ENCODE results near the gene NANOS3.
"Not testable (repeated sequence)": the region's sequence is repeated elsewhere in the genome, so short reads cannot be mapped to it uniquely, and the experiment has no call there.

Gene NANOS3

DNA sequence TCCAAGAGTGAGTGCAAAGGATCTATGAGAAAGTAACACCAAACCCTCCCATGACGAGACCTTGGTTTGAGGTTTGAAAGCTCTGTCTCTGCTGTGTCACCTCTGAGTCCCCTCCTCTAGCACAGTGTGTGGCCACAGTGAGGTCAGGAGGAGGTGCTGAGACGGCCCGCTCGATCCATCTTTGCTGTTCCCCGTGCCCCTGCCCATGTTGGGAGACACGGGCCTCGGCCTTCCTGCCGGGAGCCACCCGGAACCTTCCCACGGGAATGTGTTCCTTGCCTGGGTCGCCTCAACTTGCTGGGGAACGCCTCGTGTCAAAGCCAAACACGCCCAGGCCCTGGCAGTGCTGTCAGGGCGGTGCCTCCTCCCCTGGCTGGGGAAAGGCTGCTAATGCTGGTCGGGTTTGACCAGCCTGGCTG is 10.1 kb downstream of the NANOS3 start:
- DNase-seq, result no peak

DNA sequence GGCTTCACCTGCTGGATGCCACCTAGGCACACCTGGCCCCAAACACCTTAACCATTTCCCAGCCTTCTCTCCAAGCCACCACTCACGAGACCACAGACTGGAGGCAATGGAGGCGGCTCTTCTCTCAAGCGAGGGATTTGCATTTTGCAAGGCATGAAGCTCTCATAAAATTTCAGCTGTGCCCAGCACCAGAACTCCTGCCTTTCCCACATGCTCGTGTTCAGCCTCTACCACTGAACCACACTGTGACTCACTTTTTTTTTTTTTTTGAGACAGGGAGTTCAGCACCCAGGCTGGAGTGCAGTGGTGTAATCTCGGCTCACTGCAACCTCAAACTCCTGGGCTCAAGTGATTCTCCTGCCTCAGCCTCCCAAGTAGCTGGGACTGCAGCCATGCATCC is 10.6 kb downstream of the NANOS3 start:
- DNase-seq, result no peak

DNA sequence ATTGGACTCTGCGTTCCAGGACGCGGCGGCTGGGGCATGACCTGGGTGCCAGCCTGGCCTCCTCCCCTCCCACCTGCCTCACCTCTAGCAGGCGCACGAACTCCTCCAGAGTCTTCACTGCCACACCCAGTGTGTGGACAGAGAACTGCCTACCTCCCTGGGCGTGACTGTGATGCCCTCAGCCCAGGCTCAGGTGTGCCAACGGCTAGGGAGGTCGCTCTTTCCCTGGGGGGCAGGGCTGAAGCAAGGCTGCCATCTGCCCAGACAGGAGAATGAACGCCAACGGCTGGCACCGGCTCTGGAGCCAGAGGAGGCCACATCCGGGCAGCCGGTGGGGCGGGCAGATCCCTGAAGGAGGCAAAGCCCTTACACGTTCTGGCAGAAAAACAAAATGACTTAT is 11.3 kb downstream of the NANOS3 start:
- no peak for DNase-seq

DNA sequence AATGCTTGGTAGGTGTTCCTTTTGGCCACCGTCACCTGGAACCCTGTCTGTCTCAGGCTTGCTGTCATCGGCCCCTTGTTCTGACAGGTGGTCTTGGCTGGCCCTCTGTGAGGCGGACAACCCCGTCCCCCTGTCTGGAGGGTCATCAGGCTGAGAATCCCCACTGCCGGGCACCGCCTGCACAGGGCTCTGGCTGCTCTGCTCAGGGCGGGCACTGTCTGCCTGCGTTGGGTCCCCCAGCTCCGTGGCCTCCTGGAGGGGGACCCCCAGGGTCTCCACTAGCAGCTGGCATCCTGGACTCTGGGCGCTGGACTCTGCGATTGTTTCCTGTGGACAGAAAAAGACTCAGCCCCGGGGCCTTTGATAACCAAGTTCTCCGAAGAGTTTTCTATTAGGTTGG is 13.2 kb downstream of the NANOS3 start:
- no peak for DNase-seq

DNA sequence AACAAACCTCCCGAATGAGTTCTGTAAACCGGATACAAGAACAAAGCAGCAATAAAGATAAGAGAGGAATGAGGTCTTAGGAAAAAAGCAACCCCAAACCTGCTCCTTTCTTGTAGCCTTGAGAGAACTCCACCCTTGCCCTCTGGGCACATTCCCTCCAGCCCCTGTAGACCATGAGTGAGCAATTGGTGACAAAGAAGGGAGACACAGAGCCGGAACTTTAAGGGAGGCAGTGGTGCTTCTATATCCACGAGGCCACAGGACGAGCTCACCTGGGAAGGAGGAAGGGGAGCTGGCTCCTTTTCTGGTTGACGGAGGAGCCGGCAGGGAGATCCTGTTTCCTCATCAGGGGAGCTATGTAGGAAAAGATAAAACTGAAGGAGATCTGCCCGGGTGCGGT is 15.9 kb downstream of the NANOS3 start:
- DNase-seq, result no peak

DNA sequence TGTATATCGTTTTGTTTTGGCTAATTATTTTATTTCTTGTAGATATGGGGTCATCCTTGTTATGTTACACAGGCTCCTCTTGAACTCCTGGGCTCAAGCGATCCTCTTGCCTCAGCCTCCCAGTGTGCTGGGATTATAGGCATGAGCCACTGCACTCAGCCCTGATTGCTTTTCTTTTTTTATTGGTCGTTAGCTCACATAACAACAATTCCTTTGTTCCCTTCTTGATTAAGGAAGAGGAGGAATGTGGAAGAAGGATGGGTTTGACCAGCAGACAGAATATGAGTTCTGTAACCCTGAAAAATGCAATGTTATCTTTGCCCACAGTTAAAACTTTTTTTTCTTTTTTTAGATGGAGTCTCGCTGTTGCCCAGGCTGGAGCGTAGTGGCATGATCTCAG is 17.6 kb downstream of the NANOS3 start:
- DNase-seq, result no peak

DNA sequence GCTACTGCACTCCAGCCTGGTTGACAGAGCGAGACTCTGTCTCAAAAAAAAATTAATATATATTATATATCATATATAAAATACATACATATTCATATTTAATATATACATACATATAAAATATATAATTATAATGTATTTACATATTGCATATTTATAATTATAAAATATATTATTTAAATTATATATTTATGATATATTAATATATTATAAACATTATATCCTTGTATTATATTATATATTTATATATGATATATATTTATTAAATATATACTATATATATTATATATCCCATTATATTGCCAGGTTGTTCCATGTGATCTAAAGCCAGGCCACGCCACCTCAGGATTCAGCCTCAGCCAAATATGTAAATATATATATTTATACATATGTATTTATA is 19.3 kb downstream of the NANOS3 start:
- DNase-seq, result no peak

DNA sequence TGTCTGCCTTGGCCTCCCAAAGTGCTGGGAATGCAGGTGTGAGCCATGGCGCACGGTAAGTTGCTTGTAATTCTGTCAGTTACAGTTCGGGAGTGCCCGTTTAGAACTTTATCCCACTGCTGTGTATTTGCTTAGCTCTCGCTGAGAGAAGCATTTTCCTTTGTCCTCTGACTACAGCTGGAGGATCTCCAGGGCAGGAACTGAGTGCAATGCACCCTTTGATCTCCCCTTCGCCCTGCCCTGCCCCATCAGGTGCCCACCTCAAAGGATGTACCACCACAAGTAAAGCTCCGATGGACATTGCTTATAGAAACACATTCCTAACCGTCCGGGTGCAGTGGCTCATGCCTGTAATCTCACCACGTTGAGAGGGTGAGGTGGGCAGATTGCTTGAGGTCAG is 22.5 kb downstream of the NANOS3 start:
- no peak for DNase-seq

DNA sequence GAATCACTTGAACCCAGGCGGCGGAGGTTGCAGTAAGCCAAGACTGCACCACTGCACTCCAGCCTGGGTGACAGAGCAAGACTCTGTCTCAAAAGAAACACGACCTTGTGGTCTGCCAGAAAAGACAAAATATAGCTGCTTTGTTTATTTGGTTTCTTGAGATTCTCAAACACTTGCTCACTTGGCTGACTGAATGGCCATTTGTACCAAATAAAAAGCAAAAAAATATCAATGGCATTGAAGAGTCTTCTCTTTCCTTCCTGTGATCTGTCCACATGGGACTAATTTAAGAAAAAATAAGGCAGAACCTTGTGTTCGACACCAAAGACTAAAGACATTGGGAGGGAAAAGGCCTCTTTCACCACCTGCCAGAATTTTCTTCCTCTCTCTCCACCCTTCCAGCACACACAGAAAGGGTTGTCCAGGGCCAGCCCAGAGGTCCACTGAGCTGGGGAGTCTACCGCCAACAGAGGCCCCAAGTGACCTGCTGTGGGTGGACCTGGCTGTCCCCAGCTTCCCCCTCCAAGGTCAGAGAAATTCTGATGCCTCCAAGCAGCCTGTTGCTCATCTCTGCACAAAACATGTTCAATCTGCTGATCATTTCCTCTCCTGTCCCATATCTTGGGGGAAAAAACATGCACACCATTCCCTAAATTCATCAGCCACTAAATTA is 23.1 kb downstream of the NANOS3 start:
- DNase-seq, result no peak

DNA sequence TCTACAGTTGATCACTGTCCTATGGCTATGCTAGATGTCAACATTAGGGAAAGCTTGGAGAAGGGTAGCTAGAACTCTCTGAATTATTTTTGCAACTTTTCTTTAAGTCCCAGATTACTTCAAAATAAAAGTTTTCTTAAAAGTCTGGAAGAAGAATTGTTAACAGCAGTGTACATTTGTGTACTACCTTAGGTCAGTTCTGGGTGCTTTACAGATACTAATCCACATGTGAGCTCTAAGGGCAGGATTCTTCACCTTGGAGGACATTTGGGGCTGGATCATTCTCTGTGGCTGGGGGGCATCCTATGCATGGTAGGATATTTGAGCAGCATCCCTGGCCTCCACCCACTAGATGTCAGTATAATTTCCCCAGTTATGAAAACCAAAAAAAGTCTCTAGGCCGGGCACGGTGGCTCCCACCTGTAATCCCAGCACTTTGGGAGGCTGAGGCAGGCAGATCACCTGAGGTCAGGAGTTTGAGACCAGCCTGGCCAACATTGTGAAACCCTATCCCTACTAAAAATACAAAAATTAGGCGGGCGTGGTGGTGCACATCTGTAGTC is 26.1 kb downstream of the NANOS3 start:
- DNase-seq, result no peak

DNA sequence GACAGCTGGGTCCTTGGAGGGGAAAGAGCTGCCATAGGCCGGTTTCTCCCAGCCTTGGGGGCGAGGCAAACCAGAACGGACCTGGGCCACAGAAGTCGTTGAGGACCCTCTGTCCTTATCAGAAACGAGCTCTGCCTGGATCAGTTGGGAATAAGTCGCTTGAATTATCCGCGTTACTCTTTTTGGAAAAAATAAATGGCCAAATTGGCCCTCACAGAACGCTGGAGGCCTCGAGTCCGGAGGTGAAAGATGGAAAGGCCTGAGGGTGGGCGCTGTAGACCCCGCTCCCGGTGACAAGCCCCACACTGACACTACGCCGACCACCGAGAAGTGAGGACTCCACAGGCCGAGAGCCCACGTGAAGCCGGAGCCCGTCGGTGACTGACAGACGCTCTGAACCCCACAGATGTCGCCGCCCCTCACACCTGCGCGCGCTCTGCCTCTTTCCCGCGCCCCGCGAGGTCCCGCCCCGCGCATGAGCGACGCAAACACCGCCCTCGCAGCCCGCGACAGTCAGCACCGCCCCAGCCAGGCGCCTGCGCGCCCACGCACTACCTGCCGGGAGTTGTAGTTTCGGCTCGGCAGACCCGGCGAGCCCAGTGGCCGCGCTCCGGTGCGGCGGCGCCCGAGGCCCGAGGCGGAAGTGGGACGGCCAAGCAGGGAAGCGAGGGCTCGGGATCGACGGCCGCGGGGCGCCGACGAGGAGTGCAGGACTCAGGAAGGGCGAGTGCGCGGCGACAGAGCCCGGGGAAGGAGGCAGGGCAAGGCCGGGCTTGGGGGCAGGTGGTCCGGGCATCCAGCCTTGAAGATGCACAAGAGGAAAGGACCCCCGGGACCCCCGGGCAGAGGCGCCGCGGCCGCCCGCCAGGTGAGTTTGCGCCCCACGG is 28.9 kb downstream of the NANOS3 start, which contains the start of the genes BRME1 and CC2D1A:
BRME1 (minus strand) TSS at position 484 of the 887 bp plus-strand sequence. CDS start 1,225 bp downstream, outside the sequence.
CC2D1A (plus strand) TSS at position 568 of the 887 bp plus-strand sequence; CDS start at position 809, 241 bp downstream.
- DNase-seq, result peak; percentile 88 to 93 (median 90)

DNA sequence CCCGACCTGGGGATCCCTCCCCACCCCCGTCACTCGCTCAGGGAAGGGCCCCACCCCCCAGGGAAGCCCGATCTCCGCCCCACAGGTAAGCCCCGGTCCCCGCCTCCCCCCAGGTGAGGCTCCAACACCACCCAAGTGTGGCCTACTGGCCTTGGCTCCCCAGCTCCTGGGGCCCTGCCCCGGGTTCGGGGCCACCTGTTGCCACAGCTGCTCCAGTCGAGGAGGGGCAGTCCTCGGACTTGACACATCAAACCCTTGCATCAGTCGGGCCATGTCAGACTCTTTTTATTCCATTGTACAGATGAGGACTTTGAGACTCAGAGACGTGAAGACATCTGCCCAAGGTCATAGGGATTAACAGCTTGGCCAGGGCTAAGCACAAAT is 29.6 kb downstream of the NANOS3 start:
- DNase-seq, result no peak

DNA sequence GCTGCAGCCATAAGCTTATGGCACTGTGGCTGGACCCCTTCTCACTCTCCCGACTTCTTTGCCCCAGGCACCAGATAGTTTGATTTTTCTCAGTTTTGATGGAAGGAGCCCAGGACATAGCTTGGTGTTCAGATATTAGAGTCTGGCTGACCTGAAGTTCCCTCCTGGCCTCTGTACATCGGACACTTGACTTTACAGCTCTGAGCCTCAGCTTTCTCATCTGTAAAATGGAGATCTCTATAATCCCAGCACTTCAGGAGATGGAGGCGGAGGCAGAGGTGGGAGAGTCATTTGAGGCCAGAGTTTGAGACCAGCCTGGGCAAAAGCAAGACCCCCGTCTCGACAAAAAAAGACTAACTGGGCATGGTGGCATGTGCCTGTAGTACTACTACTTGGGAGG is 30.0 kb downstream of the NANOS3 start:
- no peak for DNase-seq

DNA sequence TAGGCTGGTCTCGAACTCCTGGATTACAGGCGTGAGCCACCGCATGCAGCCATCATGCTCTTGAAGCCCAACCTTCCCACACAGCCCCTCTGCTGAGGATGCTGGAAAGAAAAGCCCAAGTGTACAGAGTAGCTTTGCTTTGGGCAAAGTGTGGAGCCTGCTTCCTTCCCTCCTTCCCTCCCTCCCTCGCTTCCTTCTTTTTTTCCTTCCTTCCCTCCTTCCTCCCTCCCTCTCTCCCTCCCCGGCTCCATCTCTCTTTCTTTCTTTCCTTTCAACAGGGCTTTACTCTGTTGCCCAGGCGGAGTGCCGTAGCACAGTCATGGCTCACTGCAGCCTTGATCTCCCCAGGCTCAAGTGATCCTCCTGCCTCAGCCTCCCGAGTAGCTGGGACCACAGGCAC is 31.7 kb downstream of the NANOS3 start:
- no peak for DNase-seq

DNA sequence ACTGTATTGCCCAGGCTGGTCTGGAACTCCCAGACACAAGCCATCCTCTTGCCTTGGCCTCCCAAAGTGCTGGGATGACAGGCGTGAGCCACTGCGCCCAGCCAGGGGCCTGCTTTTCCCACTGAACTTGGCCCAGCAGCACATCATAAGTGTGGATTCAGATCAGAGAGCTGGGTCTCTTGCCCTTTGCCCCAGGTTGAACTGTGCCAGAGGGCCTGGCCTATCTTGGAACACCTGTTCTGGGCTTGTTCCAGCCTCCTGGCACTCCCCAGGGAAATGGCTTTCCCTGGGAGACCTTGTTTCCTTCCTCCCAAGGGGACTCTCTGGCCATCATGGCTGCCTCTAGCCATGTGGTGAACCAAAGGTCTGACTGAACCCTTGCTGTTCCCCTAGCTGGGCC is 32.5 kb downstream of the NANOS3 start:
- DNase-seq, result no peak

DNA sequence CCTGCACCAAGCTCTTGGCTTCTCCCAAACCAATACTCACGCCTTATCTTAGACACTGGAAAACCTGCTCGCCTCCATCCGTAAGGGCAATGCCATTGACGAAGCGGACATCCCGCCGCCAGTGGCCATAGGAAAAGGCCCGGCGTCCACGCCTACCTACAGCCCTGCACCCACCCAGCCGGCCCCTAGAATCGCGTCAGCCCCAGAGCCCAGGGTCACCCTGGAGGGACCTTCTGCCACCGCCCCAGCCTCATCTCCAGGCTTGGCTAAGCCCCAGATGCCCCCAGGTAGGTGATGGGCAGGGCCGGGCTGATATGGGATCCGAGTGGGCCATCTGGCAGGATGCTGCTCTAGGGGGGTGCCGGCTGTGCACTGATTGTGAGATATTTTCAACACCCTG is 36.4 kb downstream of the NANOS3 start:
- no peak for DNase-seq

DNA sequence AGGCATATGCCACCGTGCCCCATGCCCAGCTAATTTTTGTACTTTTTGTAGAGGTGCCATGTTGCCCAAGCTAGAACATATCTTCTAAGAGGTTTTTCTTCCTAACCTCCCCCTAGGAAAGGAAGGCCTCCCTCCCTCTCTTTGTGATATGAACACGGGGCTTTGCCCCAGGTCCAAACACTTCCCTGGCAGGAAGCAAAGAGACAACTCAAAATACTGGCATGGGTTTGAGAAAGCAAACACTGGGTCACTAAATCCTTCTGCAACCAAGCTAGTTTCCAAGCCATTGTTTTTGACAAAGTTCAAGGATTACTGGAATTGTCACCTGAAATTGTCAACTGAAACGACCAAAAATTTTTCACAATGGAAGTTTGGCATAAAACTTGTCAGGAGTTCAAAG is 37.8 kb downstream of the NANOS3 start:
- DNase-seq, result no peak

DNA sequence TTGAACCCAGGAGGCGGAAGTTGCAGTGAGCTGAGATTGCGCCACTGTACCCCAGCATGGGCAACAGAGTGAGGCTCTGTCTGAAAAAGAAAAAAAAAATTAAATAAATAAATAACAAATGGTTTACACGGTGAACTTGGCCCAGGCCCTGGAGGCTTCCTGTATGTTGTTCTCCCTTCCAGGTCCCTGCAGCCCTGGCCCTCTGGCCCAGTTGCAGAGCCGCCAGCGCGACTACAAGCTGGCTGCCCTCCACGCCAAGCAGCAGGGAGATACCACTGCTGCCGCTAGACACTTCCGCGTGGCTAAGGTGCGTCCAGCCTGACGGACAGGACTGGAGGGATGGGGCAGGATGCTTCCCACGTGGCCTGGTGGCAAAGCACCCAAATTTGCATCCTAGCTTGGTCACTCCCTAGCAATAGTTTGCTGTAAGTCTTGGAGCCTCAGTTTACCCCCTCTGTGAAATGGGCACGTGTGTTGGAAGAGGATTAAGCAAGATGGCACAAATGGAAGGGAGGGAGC is 41.0 kb downstream of the NANOS3 start:
- DNase-seq, result no peak

DNA sequence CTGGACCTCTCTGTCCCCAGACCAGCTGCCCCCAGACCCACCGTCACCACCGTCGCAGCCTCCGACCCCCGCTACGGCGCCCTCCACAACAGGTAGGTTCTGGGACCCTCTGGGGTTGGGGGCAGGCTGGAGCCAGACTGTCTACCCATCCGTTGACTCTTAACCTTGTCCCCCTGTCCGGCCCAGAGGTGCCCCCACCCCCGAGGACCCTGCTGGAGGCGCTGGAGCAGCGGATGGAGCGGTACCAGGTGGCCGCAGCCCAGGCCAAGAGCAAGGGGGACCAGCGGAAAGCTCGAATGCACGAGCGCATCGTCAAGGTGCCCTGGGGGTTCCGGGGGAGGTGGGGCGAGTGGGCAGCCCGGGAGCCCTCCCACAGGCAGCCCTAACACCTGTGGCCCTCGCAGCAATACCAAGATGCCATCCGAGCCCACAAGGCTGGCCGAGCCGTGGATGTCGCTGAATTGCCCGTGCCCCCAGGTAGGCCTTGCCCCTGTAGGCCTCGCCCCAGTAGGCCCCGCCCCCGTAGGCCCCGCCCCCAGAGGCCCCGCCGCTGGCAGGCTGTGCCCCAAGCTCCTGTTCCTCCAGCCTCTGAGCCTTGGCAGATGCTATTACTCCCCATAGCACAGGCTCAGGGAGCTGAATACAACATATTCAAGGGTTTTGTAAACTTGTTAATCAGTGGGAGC is 41.9 kb downstream of the NANOS3 start:
- DNase-seq, result no peak

DNA sequence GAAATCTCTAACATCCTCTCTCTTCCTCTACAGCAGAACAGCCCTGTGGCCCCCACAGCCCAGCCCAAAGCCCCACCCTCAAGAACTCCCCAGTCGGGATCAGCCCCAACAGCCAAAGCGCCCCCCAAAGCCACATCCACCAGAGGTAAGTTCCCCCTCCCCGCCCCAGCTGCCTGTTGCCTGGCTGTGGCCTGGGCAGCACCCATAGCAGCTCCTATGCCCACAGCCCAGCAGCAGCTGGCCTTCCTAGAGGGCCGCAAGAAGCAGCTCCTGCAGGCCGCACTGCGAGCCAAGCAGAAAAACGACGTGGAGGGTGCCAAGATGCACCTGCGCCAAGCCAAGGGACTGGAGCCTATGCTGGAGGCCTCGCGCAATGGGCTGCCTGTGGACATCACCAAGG is 43.6 kb downstream of the NANOS3 start:
- no peak for DNase-seq

DNA sequence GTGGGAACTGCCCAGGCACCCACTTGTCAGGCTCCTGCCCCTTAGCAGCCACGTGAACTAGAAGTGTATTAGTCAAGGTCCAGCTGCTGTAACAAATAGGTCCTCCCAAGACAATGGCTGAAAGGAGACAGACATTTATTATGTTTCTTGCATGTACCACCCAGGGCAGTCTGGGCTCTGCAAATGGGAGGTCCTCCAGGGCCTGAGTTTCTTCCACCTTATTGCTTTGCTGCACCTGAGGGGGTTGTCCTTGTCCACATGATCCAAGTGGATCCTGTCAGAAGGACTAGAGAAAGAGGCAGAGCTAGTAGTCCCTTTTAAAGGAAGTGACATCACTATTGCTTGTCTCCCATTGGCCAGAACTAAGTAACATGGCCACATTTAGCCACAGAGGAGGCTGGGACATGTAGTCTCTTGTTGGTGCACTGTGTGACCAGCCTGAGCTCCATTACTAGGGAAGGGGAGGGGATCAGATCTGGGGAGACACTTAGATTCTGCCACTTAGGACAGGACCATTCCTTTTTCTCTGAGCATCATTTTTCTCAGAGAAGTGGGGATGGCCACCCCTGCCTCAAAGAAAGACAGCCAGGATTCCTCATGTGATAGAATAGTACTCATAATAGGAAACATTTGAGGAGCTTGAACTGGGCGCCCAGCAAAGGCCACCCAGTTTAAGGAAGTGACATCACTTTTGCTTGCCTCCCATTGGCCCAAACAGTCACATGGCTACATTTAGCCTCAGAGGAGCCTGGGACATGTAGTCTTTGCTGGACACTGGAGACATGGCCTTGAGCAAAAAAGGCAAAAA is 44.2 kb downstream of the NANOS3 start:
- DNase-seq, result no peak

DNA sequence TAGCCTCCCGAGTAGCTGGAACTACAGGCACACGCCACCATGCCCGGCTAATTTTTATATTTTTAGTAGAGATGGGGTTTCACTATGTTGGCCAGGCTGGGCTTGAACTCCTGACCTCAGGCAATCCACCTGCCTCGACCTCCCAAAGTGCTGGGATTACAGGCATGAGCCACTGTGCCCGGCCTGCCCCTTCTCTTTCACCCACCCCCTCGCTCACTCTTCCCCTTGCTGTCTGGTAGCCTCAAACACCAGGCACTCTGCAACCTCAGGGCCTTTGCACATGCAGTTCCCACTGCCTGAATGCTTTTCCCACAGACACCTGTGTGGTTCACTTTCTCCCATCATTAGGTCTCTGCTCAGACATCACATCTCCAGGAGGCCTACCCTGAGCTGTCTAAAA is 45.2 kb downstream of the NANOS3 start:
- not testable (repeated sequence) for DNase-seq
